SHP77 treated with DMSO at 0.1 percent for 48 hours (cell line): ENCODE results near the gene SLC15A4.
"Not testable (repeated sequence)": the region's sequence is repeated elsewhere in the genome, so short reads cannot be mapped to it uniquely, and the experiment has no call there.

Source experiments
- DNase-seq: peaks from one replicate; lab custom pipeline; 2025; lab: John Stamatoyannopoulos, UW

SLC15A4 gene

DNA sequence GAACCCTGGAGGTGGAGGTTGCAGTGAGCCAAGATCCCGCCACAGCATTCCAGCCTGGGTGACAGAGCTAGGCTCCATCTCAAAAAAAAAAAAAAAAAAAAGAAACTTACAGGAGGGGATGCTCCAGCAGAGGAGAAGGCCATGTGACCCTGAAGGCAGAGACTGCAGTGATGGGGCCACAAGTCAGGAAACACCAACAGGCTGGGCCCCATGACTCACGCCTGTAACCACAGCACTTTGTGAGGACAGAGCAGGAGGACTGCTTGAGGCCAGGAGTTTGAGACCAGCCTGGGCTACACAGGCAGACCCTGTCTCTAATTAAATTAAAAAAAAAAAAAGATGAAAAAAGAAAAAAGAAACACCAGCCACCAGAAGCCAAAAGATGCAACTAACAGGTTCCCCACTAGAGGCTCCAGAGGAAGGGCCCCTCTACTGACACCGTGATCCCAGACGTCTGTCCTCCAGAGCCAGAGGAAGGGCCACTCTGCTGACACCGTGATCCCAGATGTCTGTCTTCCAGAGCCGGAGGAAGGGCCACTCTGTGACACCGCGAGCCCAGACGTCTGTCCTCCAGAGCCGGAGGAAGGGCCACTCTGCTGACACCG lies 20.4 kb upstream of the SLC15A4 start:
- DNase-seq = no peak

DNA sequence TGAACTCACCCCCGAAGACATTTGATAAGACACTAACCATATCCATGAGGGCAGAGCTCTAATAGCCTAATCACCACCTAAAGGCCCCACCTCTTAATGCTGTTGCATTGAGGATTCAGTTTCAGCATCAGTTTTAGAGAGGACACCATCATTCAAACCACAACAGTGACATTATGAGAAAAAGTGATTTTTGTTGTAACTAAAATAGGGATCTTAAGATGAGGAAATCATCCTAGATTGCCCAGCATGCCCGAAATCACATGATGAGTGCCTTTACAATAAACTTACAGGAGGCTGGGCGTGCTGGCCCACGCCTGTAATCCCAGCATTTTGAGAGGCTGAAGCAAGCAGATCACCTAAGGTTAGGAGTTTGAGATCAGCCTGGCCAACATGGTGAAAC lies 19.8 kb upstream of the SLC15A4 start:
- no peak for DNase-seq

DNA sequence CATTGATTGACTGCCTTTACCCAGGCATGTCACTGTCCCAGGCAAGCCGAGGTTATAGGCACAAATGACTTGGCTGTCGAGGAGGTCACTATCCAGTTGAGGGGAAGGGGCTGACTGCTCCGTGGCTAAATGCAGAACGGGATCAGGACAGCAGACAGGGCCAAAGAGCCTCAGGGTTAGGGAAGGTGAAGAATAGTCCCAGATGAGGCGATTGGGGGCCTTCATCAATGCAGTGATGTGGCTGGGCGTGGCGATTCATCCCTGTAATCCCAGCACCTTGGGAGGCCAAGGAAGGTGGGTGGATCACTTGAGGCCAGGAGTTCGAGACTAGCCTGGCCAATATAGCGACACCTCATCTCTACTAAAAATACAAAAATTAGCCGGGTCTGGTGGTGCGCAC lies 18.8 kb upstream of the SLC15A4 start:
- DNase-seq = no peak

DNA sequence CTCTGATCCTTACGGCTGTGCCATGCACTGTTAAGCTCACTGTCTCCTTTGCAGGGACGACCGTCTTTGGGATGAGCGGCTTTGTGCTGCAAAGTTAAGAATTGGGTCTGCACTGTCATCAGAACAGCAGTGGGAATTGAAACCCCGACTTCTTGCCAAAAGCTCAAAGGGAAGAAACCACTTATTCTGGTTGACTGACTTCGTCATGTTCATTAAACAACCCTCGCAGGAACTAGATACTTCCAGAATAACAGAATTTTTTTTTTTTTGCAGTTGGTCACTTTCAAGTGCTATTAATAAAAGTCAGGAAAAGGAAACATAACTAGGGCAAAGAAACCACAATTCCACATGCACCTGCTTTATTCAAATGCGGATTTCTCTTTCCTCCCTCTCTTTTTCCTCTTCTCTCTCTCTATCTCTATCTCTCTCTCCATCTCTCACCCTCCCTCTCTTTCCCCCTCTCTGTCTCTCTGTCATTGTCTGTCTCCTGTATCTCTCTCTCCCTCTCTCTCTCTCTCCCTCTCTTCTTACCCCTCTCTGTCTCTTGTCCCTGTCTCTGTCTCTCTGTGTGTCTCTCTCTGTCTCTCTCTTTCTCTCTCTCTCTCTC lies 17.2 kb upstream of the SLC15A4 start:
- no peak for DNase-seq

DNA sequence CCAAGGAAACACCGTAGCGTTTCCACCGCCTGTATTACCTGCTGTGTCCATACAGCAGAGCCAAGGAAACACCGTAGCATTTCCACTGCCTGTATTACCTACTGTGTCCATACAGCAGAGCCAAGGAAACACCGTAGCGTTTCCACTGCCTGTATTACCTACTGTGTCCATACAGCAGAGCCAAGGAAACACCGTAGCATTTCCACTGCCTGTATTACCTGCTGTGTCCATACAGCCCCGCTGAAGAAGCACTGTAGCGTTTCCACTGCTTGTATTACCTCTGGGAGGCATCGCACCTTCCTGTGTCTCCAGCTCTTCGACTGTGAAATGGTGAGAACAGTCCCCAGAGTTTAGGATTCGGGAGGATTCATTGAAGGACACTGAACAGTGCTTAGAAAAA lies 16.1 kb upstream of the SLC15A4 start:
- DNase-seq = not testable (repeated sequence)

DNA sequence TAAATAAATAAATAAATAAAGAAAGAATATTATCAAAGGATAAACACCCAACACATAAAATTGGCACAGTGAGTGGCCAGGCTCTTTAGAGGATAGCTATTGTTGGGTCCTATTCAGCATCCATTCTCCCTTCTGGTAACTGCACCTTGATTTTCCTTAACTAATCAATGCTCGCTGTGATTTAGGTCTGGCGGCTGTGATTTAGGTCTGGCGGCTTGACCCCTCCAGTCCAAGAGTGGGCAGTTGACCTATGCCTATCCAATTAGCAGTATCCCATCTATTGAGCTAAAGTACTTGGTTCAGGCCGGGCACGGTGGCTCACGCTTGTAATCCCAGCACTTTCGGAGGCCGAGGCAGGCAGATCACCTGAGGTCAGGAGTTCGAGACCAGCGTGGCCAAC lies 9.7 kb upstream of the SLC15A4 start:
- DNase-seq = no peak

DNA sequence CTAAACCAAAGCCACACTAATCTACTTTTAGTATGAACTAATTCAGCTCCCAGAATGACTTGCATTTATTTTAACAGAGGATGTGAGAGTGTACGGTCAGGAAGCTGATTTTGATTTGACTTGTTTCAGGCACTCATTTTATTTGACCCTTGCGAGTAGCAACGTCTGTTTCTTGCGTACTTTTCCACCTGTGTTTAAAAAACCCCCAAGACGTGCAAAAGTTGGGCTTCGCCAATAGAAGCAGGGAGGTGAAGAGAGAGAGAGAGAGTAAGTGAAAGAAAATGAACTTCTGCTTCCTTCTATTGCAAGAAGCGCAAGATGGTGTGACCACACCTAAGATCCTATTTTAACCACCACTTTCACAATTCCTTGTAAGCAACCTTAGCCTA lies 6.7 kb upstream of the SLC15A4 start:
- DNase-seq = no peak

DNA sequence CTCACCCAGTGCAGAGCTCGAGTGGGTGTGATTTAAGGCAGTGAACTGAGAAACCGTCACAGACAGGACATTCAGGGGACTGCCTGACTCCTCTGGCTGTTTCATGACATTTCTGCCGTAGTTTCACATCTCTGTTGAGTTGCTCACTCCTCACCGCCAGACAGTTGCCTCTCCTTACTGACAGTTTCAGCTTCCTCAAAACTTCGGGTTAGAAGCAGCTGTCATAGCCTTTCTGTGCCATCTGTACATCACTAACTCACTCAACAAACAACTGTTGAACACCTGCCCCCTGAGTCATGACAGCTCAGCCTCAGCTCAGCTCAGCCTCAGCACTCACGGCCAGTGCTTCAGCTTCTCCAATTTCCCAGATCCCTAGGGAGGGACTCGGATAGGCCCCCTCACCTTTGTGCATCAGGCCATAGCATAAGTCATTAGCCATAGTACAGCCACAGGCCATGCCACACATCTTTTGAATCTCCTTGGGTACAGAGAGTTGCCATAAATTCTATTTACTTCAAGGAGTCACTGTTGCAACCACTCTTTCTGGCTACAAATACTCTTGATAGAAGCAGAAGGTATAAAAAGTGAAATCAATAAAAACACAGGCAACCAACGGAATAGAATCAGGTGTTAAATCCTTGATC lies 6.2 kb upstream of the SLC15A4 start:
- no peak for DNase-seq

DNA sequence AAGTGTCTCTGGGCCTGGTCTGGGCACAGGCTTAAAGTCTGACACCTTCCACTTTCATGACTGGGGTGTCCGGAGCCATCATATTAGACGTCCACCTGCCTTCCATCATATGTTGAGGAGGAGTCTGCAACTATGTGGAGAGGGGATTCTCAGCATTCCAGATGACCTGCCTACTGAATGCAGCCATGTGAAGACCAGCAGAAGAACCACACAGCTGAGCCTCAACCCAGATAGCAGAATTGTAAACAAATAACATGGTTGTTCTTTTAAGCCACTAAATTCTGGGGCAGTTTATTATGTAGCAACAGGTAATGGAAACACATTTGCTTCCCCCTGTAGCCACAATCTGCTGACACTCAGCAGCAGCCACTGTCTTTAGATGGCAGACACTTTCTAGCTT lies 4.0 kb upstream of the SLC15A4 start:
- no peak for DNase-seq

DNA sequence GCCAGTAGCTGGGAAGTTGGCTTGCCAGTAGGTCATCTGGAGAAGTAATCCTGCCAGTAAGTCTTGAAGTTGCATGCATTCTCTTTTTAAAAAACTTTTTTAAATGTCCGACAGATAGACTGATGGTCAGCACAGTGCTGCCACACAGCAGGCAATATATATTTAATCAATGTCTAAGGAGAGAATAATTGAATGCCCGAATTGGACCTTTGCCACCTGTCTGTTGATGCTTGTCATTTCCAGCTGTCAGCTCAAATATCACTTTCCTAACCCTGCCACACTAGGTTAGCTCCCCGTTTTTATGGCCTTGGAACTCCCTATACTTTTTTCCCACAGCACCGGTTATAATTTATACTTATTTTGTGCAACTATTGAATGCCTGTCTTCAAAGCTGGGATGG lies 2.1 kb upstream of the SLC15A4 start:
- DNase-seq = no peak

DNA sequence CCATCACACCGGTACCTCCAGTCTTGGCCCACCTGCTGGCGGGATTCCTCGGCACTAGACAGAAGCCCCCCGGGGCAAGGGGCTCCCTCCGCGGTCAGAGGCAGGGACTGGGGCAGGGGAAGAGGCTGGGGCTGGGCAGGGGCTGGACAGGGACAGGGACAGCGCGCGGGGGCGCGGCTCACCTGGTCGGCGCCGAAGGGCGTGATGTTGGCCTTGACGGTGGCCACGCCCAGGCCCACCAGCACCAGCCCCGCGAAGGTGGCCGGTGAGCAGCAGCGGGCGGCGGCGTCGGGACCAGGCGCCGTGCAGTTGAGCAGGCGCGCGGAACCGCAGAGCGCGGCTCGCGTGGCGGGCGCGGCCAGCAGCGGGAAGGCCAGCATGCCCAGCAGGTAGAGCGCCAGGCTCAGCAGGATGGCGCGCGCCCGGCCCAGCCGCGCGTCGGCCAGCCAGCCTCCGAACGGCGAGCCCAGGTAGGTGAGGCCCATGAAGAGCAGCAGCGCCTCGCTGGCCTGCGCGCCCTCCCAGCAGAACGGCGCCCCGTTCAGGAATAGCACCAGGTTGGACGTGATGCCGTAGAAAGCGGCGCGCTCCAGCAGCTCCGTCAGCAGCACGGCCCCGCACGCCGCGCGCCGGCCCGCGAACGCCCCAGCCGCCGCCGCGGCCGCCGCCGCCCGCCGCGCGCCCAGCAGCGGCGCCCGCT lies 392 bp downstream of the SLC15A4 start:
- no peak for DNase-seq

DNA sequence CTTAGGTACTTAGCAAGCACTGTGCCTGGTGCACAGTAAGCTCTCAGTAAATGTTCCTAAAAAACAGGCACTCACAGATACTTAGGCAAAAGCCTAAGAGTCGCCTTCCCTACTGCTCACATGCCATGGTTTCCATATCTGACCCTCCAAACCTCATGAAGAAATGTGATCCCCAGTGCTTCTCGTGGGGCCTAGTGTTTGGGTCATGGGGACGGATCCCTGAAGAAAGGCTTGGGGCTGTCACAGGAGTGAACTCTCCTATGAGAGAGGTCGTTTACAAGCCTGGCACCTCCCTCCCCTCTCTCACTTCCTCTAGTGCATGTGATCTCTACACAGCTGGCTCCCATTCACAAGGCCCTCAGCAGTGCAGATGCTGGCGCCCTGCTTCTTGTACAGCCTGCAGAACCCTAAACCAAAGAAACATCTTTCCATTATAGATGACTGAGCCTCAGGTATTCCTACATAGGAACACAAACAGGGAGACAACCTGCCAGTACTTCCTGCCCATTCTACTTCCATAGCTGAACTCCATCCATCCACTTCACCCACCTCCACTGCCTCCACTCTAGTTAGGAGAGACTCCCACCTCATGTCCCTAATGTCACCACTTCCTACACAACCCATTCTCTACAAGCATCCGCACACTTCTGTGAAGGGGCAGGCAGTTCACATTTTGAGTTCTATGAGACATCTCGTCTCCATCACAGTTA lies 2.9 kb downstream of the SLC15A4 start:
- DNase-seq = no peak

DNA sequence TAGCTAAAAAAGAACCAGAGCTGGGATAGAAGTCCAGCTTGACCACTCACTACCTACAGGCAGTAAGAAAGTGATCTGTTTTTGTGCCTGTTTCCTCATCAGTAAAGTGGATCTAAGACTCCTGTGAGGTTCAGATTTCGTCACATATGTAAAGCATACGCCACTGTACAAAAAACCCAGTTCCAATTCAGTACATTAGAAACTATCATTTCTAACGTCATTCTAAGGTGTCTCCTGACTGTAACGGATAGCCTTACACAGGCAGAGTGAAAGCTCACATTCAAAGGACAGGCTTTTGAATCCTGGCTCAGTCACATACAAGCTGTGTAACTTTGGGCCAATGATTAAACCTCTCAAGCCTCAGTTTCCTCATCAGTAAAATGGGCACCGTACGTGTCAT lies 3.5 kb downstream of the SLC15A4 start:
- DNase-seq = no peak

DNA sequence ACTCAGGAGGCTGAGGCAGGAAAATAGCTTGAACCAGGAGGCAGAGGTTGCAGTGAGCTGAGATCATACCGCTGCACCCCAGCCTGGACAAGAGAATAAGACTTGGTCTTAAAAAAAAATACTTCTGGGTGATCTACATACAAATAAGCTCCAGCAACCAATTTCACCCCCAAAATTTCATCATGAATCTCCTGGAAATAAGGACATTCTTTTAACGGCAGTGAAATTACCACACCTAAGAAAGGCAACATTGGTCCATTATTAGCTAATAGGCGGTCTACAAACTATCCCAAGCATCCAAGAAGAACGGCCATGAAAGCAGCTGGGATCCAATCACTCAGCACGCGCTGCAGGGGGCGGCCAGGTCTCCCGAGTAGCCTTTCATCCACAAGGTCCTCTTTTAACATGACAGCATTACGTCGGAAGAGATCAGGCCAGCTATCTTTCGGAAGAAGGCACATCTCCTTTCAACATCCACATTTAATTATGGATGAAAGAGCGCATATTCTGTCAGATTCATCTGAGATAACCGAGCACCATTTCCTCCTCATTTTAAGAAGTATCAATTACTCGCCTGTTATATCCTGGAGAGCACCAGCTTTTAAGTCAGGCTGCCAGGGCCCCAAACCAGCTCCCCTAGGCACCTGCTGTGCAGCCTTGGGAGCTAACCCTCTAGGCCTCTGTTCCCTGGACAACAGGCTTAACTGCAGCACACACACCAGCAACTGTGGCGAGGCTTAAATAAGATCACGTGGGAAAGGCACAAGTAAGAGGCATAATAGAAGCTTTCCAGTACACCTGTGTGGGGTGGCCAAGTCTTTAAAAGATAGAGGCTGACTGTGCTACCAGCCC lies 4.2 kb downstream of the SLC15A4 start:
- DNase-seq = no peak

DNA sequence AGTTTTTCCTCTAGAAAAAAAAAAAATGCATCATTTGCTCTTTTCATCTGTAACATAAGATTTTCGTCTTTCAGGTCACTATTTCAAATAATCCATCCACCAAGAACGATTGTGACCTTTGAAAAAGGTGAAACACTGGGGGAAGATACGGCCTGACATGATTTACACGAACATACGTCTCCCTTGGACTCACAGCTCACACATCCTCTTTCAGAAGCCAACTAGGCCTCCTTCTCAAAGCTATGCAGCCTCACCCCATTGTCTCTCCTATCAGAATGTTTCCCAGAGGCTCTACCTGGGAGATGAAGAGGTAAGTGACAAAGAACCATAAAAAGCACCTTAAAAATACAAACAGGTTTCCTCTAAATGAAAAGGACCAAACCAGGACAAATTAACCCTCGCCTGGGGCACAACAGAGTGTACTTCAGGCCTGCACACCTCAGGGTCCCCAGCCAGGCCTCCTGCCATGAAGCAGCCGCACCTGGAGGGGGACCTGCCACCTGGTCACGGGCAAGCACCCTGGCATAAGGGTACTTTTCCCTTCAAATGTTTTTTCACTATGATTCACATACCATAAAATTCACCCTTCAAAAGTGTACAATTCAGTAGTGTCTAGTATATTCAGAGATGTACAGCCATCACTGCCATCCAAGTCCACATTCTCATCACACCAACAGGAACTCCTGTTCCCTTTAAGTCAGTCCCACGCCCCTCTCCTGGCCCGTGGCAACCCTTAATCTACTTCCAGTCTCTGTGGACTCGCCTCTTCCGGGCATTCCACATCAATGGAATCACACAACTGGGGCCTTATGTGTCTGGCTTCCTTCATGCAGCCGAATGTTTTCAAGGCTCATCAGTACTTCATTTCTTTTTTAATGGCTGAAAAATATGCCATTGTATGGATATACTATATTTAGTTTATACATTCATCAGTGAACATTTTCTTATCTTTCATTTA lies 5.4 kb downstream of the SLC15A4 start:
- DNase-seq = no peak

DNA sequence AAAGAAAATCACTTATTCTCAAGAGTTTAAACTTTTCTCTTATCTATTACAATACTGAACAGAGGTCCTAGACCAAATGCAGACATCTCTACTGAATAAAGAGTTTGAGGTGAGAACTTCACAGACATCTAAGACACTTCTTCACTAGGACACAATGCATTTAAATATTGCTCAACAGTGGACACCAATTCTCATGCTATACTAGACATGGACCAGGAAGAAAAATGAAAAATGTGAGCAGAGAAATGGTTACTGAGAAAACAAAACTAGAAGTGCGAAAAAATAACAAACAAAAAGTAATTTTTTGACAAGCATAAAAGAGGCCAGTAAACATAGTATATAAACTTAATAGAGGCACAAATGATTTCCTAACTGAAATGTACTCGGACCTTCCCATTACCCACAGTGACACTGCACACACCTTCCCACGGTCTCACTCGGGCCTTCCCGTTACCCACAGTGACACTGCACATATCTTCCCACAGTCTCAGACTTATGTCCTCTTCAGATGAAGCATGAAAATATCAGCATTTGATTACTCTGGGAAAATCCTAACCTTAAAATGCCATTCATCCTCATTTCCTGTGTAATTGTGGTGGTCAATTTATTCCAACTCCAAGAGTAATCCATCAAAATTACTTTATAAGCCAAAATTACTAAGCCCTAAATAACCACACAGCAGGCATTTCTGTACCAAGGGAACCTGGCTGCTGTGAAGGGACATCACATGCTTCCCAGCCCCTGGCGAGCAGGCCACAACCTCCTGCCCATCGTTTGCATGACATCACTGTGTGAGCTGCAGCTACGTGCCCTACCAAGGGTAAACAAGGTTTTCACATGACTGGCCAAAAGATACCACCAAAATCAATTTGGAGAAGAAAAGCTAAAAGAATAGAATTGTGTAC lies 6.4 kb downstream of the SLC15A4 start:
- DNase-seq = peak; percentile 15

DNA sequence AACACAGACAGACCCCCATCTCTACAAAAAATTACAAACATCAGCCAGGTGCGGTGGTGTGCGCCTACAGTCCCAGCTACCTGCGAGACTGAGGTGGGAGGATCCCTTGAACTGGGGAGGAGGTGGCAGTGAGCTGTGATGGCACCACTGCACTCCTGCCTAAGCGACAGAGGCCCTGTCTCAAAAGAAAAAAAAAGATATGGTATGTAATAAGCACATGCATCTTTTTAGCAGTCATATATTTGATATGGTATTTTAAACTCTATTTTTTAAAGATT lies 7.2 kb downstream of the SLC15A4 start:
- no peak for DNase-seq

DNA sequence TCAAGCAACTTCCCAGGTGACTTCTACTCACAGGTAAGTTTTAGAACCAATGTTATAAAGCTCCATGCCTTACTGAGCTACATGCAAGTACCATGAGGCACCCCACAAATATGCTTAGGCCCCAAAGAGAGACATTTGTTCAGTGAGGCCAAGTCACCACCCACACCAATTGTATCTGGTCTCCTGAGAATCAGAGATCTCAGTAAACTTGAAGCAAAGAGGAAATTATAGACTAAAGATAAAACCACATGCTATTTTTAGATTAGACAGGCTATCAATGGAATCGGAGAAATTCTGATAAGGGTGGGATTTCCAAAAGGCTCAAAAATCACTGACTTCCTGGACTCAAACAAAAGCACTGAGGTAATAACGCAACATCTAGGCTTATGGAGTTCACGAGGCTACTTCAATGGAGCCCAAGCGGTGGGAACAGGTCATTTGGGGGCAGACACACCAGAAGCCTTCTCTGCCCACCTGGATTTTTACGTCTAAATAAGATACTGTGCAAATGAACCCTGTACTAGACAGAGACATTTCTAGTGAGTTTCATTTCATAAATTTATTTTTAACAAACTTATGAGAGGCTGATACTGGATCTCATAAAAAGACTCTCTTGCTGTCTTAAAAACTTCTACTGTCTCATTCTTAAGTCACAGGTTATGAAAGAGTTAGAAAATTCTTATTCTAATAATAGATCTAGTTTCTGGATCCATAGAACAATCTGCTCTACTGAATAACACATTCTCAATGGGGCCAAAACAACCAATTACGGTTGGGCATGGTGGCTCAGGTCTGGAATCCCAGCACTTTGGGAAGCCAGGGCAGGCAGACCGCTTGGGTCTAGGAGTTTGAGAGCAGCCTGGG lies 7.7 kb downstream of the SLC15A4 start:
- DNase-seq = no peak
